Thymus (tissue), 11 donors: Measurements from ENCODE around the gene SLC6A8. TPM values are rescaled to one million over a fixed set of nuclear protein-coding genes. Genes with fewer than 3 reads are reported as not detected.

Experiments used
- DNase-seq, 9 donors: peaks; one replicate each; pipeline ENCODE4 v3.0.0-alpha.2; 2013; ENCODE audit warnings: low spot score in 9 of 9, low read depth in 6 of 9, missing footprints in 1 of 9
- H3K27ac ChIP-seq, 2 donors: one replicate each; pipeline ENCODE4 v1.5.1; 2013; ENCODE audit warnings: control low read depth in 1 of 2, low read depth in 1 of 2, low read length in 1 of 2, mild to moderate bottlenecking in 1 of 2, moderate library complexity in 1 of 2
- H3K27me3 ChIP-seq, 2 donors: one replicate each; pipeline ENCODE4 v1.5.1; 2013; ENCODE audit warnings: low read length in 1 of 2; ENCODE audit not compliant: control insufficient read depth in 2 of 2, insufficient read depth in 1 of 2
- H3K36me3 ChIP-seq, 2 donors: one replicate each; pipeline ENCODE4 v1.5.1; 2013; ENCODE audit warnings: low read length in 1 of 2, mild to moderate bottlenecking in 1 of 2, moderate library complexity in 1 of 2; ENCODE audit not compliant: control insufficient read depth in 2 of 2, insufficient read depth in 2 of 2
- H3K4me1 ChIP-seq, 2 donors: one replicate each; pipeline ENCODE4 v1.5.1; 2013; ENCODE audit warnings: low read length in 2 of 2; ENCODE audit not compliant: control insufficient read depth in 2 of 2, insufficient read depth in 2 of 2
- H3K4me3 ChIP-seq, 2 donors: one replicate each; pipeline ENCODE4 v1.5.1; 2013; ENCODE audit warnings: low read length in 2 of 2, control low read depth in 1 of 2, mild to moderate bottlenecking in 1 of 2
- H3K9me3 ChIP-seq, 2 donors: one replicate each; pipeline ENCODE4 v1.5.1; 2013; ENCODE audit warnings: low read length in 1 of 2, mild to moderate bottlenecking in 1 of 2; ENCODE audit not compliant: control insufficient read depth in 2 of 2, insufficient read depth in 1 of 2
- WGBS: extraction: QIAGEN DNeasy Blood & Tissue Kit; methylation state at CpG from one replicate; pipeline ENCODE4 v1.1.7; 2013; 5-methylcytosine and 5-hydroxymethylcytosine counted together
- polyA plus RNA-seq: library from polyadenylated mRNA; stranded (reverse); fragments of 200-250 nt; gene quantifications from one replicate; pipeline ENCODE4 v1.2.3, GENCODE V29; 2013
- total RNA-seq: library from RNA; stranded (reverse); fragments of 120-200 nt; gene quantifications from one replicate; pipeline ENCODE4 v1.2.4, GENCODE V29; 2013
- donor health status: healthy.

The SLC6A8 gene
- total and polyA plus RNA-seq, 2 donors, result 5.5 to 18.2 TPM

GRCh38 chrX:153709726-153710674, 22.3 kb downstream of the SLC6A8 start:
- Histone ChIP-seq H3K4me1 (no peaks in the 10 kb centered on the region), H3K9me3 (no peaks in the 10 kb centered on the region), H3K4me3 (no peak overlapping the region), H3K27me3 (no peaks in the 10 kb centered on the region), H3K36me3 (peaks cover 38 to 42% of the 10 kb centered on the region in 2 donors), H3K27ac (no peak overlapping the region)
- WGBS, result 97% methylated on average over 27 of the region's 27 CpGs
- no peak for DNase-seq

- H3K27me3 ChIP-seq, result no peaks in the 10 kb centered on the region
- H3K4me3 ChIP-seq, result no peak overlapping the region
- no peaks in the 10 kb centered on the region for H3K4me1 ChIP-seq
- no peaks in the 10 kb centered on the region for H3K9me3 ChIP-seq
- WGBS, result 97% methylated on average over 3 of the region's 3 CpGs
- peaks cover 62 to 63% of the 10 kb centered on the region in 2 donors for H3K36me3 ChIP-seq
- no peak for DNase-seq
- H3K27ac ChIP-seq, result no peak overlapping the region
These were observed 26.5 kb downstream of the SLC6A8 start for GRCh38 chrX:153714256-153714655.

- Histone ChIP-seq H3K4me3 (no peak overlapping the region), H3K4me1 (peaks cover under 1 to 2% of the 10 kb centered on the region in 2 donors), H3K9me3 (no peaks in the 10 kb centered on the region), H3K27ac (no peak overlapping the region), H3K36me3 (peaks cover 60 to 61% of the 10 kb centered on the region in 2 donors), H3K27me3 (no peaks in the 10 kb centered on the region)
- no peak for DNase-seq
- 99% methylated on average over 9 of the region's 9 CpGs for WGBS
These were observed 29.7 kb downstream of the SLC6A8 start for GRCh38 chrX:153717445-153717844.

- peaks cover 2 to 7% of the 10 kb centered on the region in 2 donors for H3K4me1 ChIP-seq
- no peak for DNase-seq
- H3K27ac ChIP-seq, result no peak overlapping the region
- peaks cover 43 to 50% of the 10 kb centered on the region in 2 donors for H3K36me3 ChIP-seq
- WGBS, result 98% methylated on average over 2 of the region's 2 CpGs
- no peaks in the 10 kb centered on the region for H3K9me3 ChIP-seq
- no peak overlapping the region for H3K4me3 ChIP-seq
- no peaks in the 10 kb centered on the region for H3K27me3 ChIP-seq
These were observed 31.5 kb downstream of the SLC6A8 start for GRCh38 chrX:153719238-153719637.

GRCh38 chrX:153719701-153720100, 32.0 kb downstream of the SLC6A8 start:
- Histone ChIP-seq H3K36me3 (peaks cover 40 to 45% of the 10 kb centered on the region in 2 donors), H3K4me1 (peaks cover 2 to 7% of the 10 kb centered on the region in 2 donors), H3K9me3 (no peaks in the 10 kb centered on the region), H3K27ac (no peak overlapping the region), H3K27me3 (no peaks in the 10 kb centered on the region), H3K4me3 (no peak overlapping the region)
- 92% methylated on average over 2 of the region's 2 CpGs for WGBS
- no peak for DNase-seq

- peaks cover 0 to 5% of the 10 kb centered on the region in 2 donors for H3K9me3 ChIP-seq
- H3K4me1 ChIP-seq, result peaks cover 19 to 38% of the 10 kb centered on the region in 2 donors
- WGBS, result 37% methylated on average over 12 of the region's 12 CpGs
- H3K4me3 ChIP-seq, result peak overlapping the region; percentile 66 to 68
- H3K36me3 ChIP-seq, result peaks cover 22 to 23% of the 10 kb centered on the region in 2 donors
- no peak for DNase-seq
- no peaks in the 10 kb centered on the region for H3K27me3 ChIP-seq
- peak overlapping the region; percentile 82 to 86 for H3K27ac ChIP-seq
These were observed 35.1 kb downstream of the SLC6A8 start for GRCh38 chrX:153722704-153723350.

GRCh38 chrX:153723351-153724251, 35.9 kb downstream of the SLC6A8 start:
- Histone ChIP-seq H3K36me3 (peaks cover 21 to 23% of the 10 kb centered on the region in 2 donors), H3K27me3 (no peaks in the 10 kb centered on the region), H3K9me3 (peaks cover 0 to 5% of the 10 kb centered on the region in 2 donors), H3K27ac (peak overlapping the region; percentile 82 to 86), H3K4me3 (peak overlapping the region; percentile 66 to 68), H3K4me1 (peaks cover 19 to 40% of the 10 kb centered on the region in 2 donors)
- WGBS, result under 1% methylated on average over 78 of the region's 78 CpGs
- peak in 8 of 9 donors; percentile 20 to 76 (median 44) for DNase-seq

GRCh38 chrX:153724252-153725038, 36.7 kb downstream of the SLC6A8 start, which contains the start of the genes ABCD1 and BCAP31:
ABCD1 (plus strand) TSS chrX:153724856; CDS start chrX:153725267, 411 bp downstream.
BCAP31 (minus strand) TSS chrX:153724387; CDS start chrX:153723244, 1,143 bp downstream.
- under 1% methylated on average over 78 of the region's 88 CpGs for WGBS

More at GRCh38 chrX:153724252-153725038, 36.7 kb downstream of the SLC6A8 start, which contains the start of the genes ABCD1 and BCAP31:
- peaks cover 19 to 40% of the 10 kb centered on the region in 2 donors for H3K4me1 ChIP-seq
- H3K27ac ChIP-seq, result peak within 1 kb of the TSS; percentile 83 to 86
- H3K27me3 ChIP-seq, result no peaks in the 10 kb centered on the region
- peak; percentile 45 to 92 (median 76) for DNase-seq
- H3K36me3 ChIP-seq, result peaks cover 16 to 18% of the 10 kb centered on the region in 2 donors
- H3K9me3 ChIP-seq, result peaks cover 0 to 5% of the 10 kb centered on the region in 2 donors
- peak within 1 kb of the TSS; percentile 66 to 68 for H3K4me3 ChIP-seq
